T47D (cell line): ENCODE results near the gene CARS2.
"Not testable (repeated sequence)": the region's sequence is repeated elsewhere in the genome, so short reads cannot be mapped to it uniquely, and the experiment has no call there.

Experiments used
- DNase-seq, 2 experiments: peaks; one replicate each; pipeline versions ENCODE4 v3.0.0 to v3.0.0-alpha.2; 2011 to 2012; ENCODE audit warnings: low read depth in 1 of 2, low spot score in 1 of 2
- JUND ChIP-seq: IDR thresholded peaks from 2 replicates; pipeline ENCODE4 v1.6.1; 2012; ENCODE audit warnings: low read depth
- in situ Hi-C: cut with HindIII; loops from 2 replicates; pipeline ENCODE4 v1.10.0; 2016; ENCODE audit warnings: low sequenced_read_pairs, low pct_unique_long_range_greater_than_20kb

Gene CARS2

GRCh38 chr13:110665491-110666254 lies 40.2 kb downstream of the CARS2 start:
- in situ Hi-C loops, result no loop called here
- DNase-seq, result peak; percentile 39 to 70
- no peak for TF ChIP-seq JUND

GRCh38 chr13:110664673-110665072 lies 41.2 kb downstream of the CARS2 start:
- in situ Hi-C loops, result no loop called here
- TF ChIP-seq JUND, result no peak
- no peak for DNase-seq

- DNase-seq, result no peak
- in situ Hi-C loops, result no loop called here
- no peak for TF ChIP-seq JUND
Measured at GRCh38 chr13:110664041-110664440, 41.9 kb downstream of the CARS2 start.

- no peak for DNase-seq
- TF ChIP-seq JUND, result no peak
- in situ Hi-C loops, result no loop called here
Measured at GRCh38 chr13:110663491-110663890, 42.4 kb downstream of the CARS2 start.

- no peak for TF ChIP-seq JUND
- in situ Hi-C loops, result no loop called here
- no peak for DNase-seq
Measured at GRCh38 chr13:110662777-110663443, 43.0 kb downstream of the CARS2 start.

GRCh38 chr13:110662091-110662490 lies 43.8 kb downstream of the CARS2 start:
- no peak for TF ChIP-seq JUND
- in situ Hi-C loops, result no loop called here
- no peak for DNase-seq

- in situ Hi-C loops, result no loop called here
- DNase-seq, result no peak
- no peak for TF ChIP-seq JUND
Measured at GRCh38 chr13:110661256-110661655, 44.7 kb downstream of the CARS2 start.

- in situ Hi-C loops, DNase-seq: not testable (repeated sequence)
Measured at GRCh38 chr13:110658218-110658911, 47.6 kb downstream of the CARS2 start.

- DNase-seq, result no peak
- in situ Hi-C loops, result no loop called here
- no peak for TF ChIP-seq JUND
Measured at GRCh38 chr13:110657196-110657595, 48.7 kb downstream of the CARS2 start.

GRCh38 chr13:110653851-110654250 lies 52.1 kb downstream of the CARS2 start:
- no peak for DNase-seq
- in situ Hi-C loops, result no loop called here
- no peak for TF ChIP-seq JUND

GRCh38 chr13:110653271-110653670 lies 52.6 kb downstream of the CARS2 start:
- in situ Hi-C loops, result no loop called here
- TF ChIP-seq JUND, result no peak

GRCh38 chr13:110652764-110653163 lies 53.2 kb downstream of the CARS2 start:
- no peak for TF ChIP-seq JUND
- DNase-seq, result no peak
- in situ Hi-C loops, result no loop called here

More at GRCh38 chr13:110653271-110653670, 52.6 kb downstream of the CARS2 start:
- DNase-seq, result no peak

GRCh38 chr13:110652231-110652730 lies 53.6 kb downstream of the CARS2 start:
- no peak for TF ChIP-seq JUND
- DNase-seq, result no peak
- in situ Hi-C loops, result no loop called here
